ENCODE results near the gene PIP5K1B. TPM values are rescaled to one million over a fixed set of nuclear protein-coding genes. Genes with fewer than 3 reads are reported as not detected.

Gene PIP5K1B
- total RNA-seq, 1 experiment from 2014 or later: not detected

DNA sequence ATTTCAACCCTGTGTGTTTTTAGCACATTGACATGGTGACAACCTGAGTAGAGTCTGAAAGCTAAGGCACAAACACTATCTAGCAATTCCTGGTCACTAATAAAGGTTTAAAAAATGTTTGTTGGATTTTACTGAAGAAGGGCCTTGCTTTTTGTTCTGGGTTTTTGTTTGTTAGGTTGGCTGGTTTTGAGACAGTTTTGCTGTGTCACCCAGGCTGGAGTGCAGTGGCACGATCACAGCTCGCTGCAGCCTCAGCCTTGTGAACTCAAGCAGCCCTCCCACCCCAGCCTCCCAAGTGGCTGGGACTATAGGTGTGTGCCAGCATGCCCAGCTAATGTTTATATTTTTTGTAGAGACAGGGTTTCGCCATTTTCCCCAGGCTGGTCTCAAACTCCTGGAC, 269.9 kb downstream of the PIP5K1B start:
- H3K4me1 ChIP-seq (ENCODE audit: low read length): no peaks in the 10 kb centered on the region
- no peaks in the 10 kb centered on the region for H4K20me1 ChIP-seq (ENCODE audit: insufficient read depth, low read depth, low read length)
- no peak overlapping the region for H3K4me3 ChIP-seq (ENCODE audit: low read length)
- H3K9ac ChIP-seq (ENCODE audit: low read length): no peak overlapping the region
- H3K9me3 ChIP-seq (ENCODE audit: low read length): no peaks in the 10 kb centered on the region
- H3K27ac ChIP-seq (ENCODE audit: low read length): no peak overlapping the region
- H3K4me2 ChIP-seq (ENCODE audit: low read depth, low read length, poor library complexity, severe bottlenecking): no peak overlapping the region
- H3K36me3 ChIP-seq (ENCODE audit: insufficient read depth, low read length): no peaks in the 10 kb centered on the region
- H3K27me3 ChIP-seq (ENCODE audit: low read length): no peaks in the 10 kb centered on the region
- H3K9me2 ChIP-seq (replicated peaks; ENCODE audit: insufficient read depth, low read length): no peaks in the 10 kb centered on the region
- H3K79me2 ChIP-seq (ENCODE audit: low read length): no peaks in the 10 kb centered on the region
- no peak overlapping the region for H2AFZ ChIP-seq (ENCODE audit: low read length)
- DNase-seq: no peak

DNA sequence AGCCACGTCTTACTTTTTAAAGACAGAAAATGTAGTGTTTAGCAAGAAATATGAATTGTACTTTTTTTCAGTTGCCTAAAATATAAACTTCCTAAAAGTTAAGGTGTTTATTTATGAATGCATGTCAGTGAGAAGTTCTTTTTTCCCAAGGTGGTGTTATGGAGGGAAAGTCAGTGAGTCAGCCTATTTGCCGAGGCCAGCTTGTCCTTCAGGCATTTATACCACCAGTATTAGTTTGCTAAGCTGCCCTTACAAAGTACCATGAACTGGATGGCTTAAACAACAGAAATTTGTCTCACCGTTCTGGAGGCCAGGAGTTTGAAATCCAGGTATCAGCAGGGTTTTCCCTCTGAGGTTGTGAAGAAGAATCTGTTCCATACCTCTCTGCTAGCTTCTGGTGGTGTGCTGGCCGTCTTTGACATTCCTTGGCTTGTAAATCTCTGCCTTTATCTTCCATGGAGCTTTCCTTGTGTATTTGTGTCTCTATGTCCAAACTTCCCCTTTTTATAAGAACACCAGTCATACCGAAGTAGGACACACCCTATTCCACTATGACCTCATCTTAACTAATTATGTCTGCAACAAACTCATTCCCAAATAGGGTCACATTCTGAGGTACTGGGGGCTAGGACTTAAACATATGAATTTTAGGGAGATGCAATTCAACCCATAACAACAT, 270.5 kb downstream of the PIP5K1B start:
- Histone ChIP-seq H3K79me2 (ENCODE audit: low read length) (no peaks in the 10 kb centered on the region), H3K9ac (ENCODE audit: low read length) (no peak overlapping the region), H3K4me2 (ENCODE audit: low read depth, low read length, poor library complexity, severe bottlenecking) (no peak overlapping the region), H3K4me3 (ENCODE audit: low read length) (no peak overlapping the region), H3K9me3 (ENCODE audit: low read length) (no peaks in the 10 kb centered on the region), H3K9me2 (replicated peaks; ENCODE audit: insufficient read depth, low read length) (no peaks in the 10 kb centered on the region), H4K20me1 (ENCODE audit: insufficient read depth, low read depth, low read length) (no peaks in the 10 kb centered on the region), H3K4me1 (ENCODE audit: low read length) (no peaks in the 10 kb centered on the region), H3K36me3 (ENCODE audit: insufficient read depth, low read length) (no peaks in the 10 kb centered on the region), H2AFZ (ENCODE audit: low read length) (no peak overlapping the region), H3K27me3 (ENCODE audit: low read length) (no peaks in the 10 kb centered on the region), H3K27ac (ENCODE audit: low read length) (no peak overlapping the region)
- no peak for DNase-seq

DNA sequence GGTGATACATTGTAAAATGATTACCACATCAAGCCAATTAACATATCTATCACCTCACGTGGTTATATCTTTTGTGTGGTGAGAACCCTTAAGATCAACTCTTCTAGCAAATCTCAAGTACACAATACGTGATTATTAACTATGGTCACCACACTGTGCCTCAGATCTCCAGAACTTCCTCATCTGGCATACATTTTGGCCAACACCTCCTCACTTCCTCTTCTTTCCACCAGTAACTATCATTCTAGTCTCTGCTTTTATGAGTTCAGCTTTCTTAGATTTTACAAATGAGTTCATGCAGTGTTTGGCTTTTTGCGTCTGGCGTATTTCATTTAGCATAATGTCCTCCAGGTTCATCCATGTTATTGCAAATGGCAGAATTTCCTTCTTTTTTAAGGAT, 273.0 kb downstream of the PIP5K1B start:
- H3K79me2 ChIP-seq (ENCODE audit: low read length): no peaks in the 10 kb centered on the region
- no peak for DNase-seq

DNA sequence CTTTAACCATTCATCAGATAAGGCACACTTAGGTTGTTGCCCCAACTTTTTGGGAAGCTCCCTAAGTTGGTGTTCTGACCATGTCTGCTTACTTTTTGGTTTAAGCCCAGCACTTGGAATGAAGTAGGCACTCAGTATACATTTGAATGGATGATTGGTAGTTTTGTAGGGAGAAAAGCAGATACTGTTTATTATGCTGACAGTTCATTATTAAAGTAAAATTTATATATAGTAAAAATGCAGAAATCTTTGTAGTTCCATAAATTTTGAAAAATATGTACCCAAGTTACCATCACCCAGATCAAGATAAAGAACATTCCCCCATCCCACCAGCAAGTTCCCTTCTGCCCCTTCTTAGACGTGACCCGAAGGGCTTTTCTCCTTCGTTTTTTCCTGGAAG, 273.5 kb downstream of the PIP5K1B start:
- Histone ChIP-seq H3K4me2 (ENCODE audit: low read depth, low read length, poor library complexity, severe bottlenecking) (no peak overlapping the region), H4K20me1 (ENCODE audit: insufficient read depth, low read depth, low read length) (no peaks in the 10 kb centered on the region), H3K9ac (ENCODE audit: low read length) (no peak overlapping the region), H3K4me1 (ENCODE audit: low read length) (no peaks in the 10 kb centered on the region), H3K36me3 (ENCODE audit: insufficient read depth, low read length) (no peaks in the 10 kb centered on the region), H3K4me3 (ENCODE audit: low read length) (no peak overlapping the region), H3K79me2 (ENCODE audit: low read length) (no peaks in the 10 kb centered on the region), H3K9me3 (ENCODE audit: low read length) (no peaks in the 10 kb centered on the region), H3K27me3 (ENCODE audit: low read length) (no peaks in the 10 kb centered on the region), H3K9me2 (replicated peaks; ENCODE audit: insufficient read depth, low read length) (no peaks in the 10 kb centered on the region), H2AFZ (ENCODE audit: low read length) (no peak overlapping the region), H3K27ac (ENCODE audit: low read length) (no peak overlapping the region)
- DNase-seq: no peak

More for the DNA sequence above, 273.0 kb downstream of the PIP5K1B start:
- Histone ChIP-seq H3K9me3 (ENCODE audit: low read length) (no peaks in the 10 kb centered on the region), H3K4me2 (ENCODE audit: low read depth, low read length, poor library complexity, severe bottlenecking) (no peak overlapping the region), H4K20me1 (ENCODE audit: insufficient read depth, low read depth, low read length) (no peaks in the 10 kb centered on the region), H3K36me3 (ENCODE audit: insufficient read depth, low read length) (no peaks in the 10 kb centered on the region), H3K9me2 (replicated peaks; ENCODE audit: insufficient read depth, low read length) (no peaks in the 10 kb centered on the region), H3K4me1 (ENCODE audit: low read length) (no peaks in the 10 kb centered on the region), H3K4me3 (ENCODE audit: low read length) (no peak overlapping the region), H3K27me3 (ENCODE audit: low read length) (no peaks in the 10 kb centered on the region), H3K9ac (ENCODE audit: low read length) (no peak overlapping the region), H3K27ac (ENCODE audit: low read length) (no peak overlapping the region), H2AFZ (ENCODE audit: low read length) (no peak overlapping the region)

DNA sequence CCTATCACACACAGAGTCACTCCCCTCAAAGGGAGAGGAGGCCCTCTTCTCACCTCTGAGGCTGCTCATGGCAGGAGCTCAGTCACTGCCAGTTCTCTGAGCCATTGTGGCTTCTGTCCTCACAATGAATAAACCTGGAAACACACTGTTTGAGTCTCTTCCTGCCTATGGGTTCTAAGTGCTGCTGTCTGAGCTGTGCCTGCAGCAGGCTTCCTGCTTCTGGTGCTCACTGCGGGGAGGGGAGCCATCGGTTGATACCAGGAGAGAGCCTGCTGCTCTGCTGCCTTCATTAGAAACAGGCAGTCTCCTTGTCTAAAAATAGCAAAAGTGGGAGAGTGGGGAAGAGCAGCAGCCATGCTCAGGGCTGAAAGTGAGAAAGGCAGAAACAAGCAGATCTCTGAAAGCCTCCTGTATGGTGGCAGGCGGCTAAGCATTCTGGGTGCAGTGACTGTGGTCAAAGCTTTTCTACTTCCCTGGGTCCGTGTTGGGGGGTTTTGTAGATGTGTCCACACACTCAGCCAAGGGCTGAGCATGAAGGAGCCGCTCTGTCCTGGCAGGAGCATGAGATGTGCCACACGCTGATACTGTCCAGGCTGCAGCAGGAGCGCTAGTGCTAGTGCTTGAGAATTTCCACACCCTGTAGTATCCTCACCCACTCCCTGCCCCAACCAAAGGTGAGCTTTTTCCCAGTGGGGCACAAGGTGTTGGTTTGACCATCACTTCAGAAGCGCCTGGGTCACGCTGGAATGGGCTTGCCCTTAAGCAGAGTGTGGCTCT, 274.7 kb downstream of the PIP5K1B start:
- Histone ChIP-seq H3K9me3 (ENCODE audit: low read length) (no peaks in the 10 kb centered on the region), H3K79me2 (ENCODE audit: low read length) (no peaks in the 10 kb centered on the region), H3K4me3 (ENCODE audit: low read length) (no peak overlapping the region), H3K4me2 (ENCODE audit: low read depth, low read length, poor library complexity, severe bottlenecking) (no peak overlapping the region), H3K9me2 (replicated peaks; ENCODE audit: insufficient read depth, low read length) (no peaks in the 10 kb centered on the region), H3K27me3 (ENCODE audit: low read length) (no peaks in the 10 kb centered on the region), H3K9ac (ENCODE audit: low read length) (no peak overlapping the region), H3K36me3 (ENCODE audit: insufficient read depth, low read length) (no peaks in the 10 kb centered on the region), H2AFZ (ENCODE audit: low read length) (no peak overlapping the region), H3K4me1 (ENCODE audit: low read length) (no peaks in the 10 kb centered on the region), H4K20me1 (ENCODE audit: insufficient read depth, low read depth, low read length) (no peaks in the 10 kb centered on the region), H3K27ac (ENCODE audit: low read length) (no peak overlapping the region)
- DNase-seq: no peak

DNA sequence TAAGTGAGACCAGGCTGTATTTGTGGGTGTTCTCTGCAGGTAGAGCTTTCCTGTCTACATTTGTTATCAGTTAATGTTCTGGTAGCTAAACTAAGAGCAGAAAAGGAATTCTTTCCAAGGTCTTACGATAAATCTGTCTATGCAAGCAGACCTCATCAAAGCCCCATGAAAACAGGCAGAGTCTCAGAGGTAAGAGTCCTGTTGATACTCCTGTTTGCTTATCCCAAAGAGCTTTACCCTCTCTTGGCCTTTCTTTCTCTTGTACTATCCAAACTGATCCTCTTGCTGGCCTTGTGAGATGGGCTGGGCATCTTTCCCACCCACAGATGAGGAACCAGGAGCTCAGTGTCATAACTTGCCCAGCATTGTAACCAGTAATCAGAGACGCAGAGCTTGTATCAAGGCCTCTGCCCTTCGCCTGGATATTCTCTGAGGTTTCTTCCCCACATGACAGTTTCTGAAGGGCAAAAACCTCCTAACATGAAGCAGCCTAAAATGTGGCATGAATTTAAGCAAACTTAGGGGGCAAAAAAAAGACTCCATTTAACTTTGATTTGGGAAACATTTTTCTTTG, 275.4 kb downstream of the PIP5K1B start:
- Histone ChIP-seq H3K9ac (ENCODE audit: low read length) (no peak overlapping the region), H2AFZ (ENCODE audit: low read length) (no peak overlapping the region), H3K36me3 (ENCODE audit: insufficient read depth, low read length) (no peaks in the 10 kb centered on the region), H3K4me2 (ENCODE audit: low read depth, low read length, poor library complexity, severe bottlenecking) (no peak overlapping the region), H3K9me2 (replicated peaks; ENCODE audit: insufficient read depth, low read length) (no peaks in the 10 kb centered on the region), H3K79me2 (ENCODE audit: low read length) (no peaks in the 10 kb centered on the region), H3K27ac (ENCODE audit: low read length) (no peak overlapping the region), H4K20me1 (ENCODE audit: insufficient read depth, low read depth, low read length) (no peaks in the 10 kb centered on the region), H3K4me3 (ENCODE audit: low read length) (no peak overlapping the region), H3K9me3 (ENCODE audit: low read length) (no peaks in the 10 kb centered on the region), H3K4me1 (ENCODE audit: low read length) (no peaks in the 10 kb centered on the region), H3K27me3 (ENCODE audit: low read length) (no peaks in the 10 kb centered on the region)
- DNase-seq: no peak

DNA sequence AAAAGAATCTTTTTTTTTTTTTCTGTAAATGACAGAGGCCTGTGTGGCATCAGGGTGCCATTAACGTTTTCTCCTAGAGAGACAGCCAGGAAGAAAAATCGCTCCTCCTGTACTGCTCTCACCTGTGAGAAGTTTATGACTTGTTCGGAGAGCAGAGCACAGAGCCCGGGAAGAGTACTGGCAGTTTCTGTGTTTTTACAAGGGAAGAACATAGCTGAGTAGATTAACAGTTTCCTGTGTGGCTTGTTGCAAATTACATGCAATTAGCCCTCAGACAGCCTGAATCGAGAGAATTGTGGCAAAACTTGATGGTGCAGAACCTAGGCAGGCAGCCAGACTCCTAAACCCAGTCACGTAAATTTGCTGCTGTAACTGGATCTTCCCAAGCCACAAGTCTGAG, 276.7 kb downstream of the PIP5K1B start:
- Histone ChIP-seq H3K4me3 (ENCODE audit: low read length) (no peak overlapping the region), H3K9ac (ENCODE audit: low read length) (no peak overlapping the region), H3K36me3 (ENCODE audit: insufficient read depth, low read length) (no peaks in the 10 kb centered on the region), H3K27me3 (ENCODE audit: low read length) (no peaks in the 10 kb centered on the region), H3K27ac (ENCODE audit: low read length) (no peak overlapping the region), H3K4me1 (ENCODE audit: low read length) (no peaks in the 10 kb centered on the region), H3K9me3 (ENCODE audit: low read length) (no peaks in the 10 kb centered on the region), H3K4me2 (ENCODE audit: low read depth, low read length, poor library complexity, severe bottlenecking) (no peak overlapping the region), H2AFZ (ENCODE audit: low read length) (no peak overlapping the region), H3K79me2 (ENCODE audit: low read length) (no peaks in the 10 kb centered on the region), H3K9me2 (replicated peaks; ENCODE audit: insufficient read depth, low read length) (no peaks in the 10 kb centered on the region), H4K20me1 (ENCODE audit: insufficient read depth, low read depth, low read length) (no peaks in the 10 kb centered on the region)
- DNase-seq: no peak

DNA sequence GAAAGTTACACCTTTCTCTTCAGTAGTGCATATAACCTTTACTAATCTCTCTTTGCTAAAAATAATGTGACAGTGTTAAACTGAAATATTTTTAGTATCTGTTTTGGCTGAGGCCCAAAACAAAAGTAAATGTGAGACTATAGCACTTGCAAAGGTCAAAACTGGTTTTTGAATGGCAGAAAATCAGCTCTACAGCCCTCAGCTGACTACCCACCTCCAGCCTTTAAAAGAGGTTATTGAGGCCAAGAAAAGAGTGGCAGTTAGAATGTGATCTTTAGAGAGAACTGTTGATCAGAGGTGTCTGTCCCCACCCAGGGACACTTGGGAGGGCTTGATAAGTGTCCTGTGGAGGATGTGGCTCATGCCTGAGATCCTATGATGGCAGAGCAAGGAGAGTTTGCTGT, 278.0 kb downstream of the PIP5K1B start:
- H3K4me1 ChIP-seq (ENCODE audit: low read length): no peaks in the 10 kb centered on the region
- DNase-seq: no peak
- H3K9me3 ChIP-seq (ENCODE audit: low read length): no peaks in the 10 kb centered on the region
- H3K9me2 ChIP-seq (replicated peaks; ENCODE audit: insufficient read depth, low read length): no peaks in the 10 kb centered on the region
- no peaks in the 10 kb centered on the region for H3K79me2 ChIP-seq (ENCODE audit: low read length)
- no peak overlapping the region for H2AFZ ChIP-seq (ENCODE audit: low read length)
- no peaks in the 10 kb centered on the region for H4K20me1 ChIP-seq (ENCODE audit: insufficient read depth, low read depth, low read length)
- no peaks in the 10 kb centered on the region for H3K36me3 ChIP-seq (ENCODE audit: insufficient read depth, low read length)
- no peak overlapping the region for H3K4me2 ChIP-seq (ENCODE audit: low read depth, low read length, poor library complexity, severe bottlenecking)
- H3K27ac ChIP-seq (ENCODE audit: low read length): no peak overlapping the region
- no peak overlapping the region for H3K4me3 ChIP-seq (ENCODE audit: low read length)
- H3K9ac ChIP-seq (ENCODE audit: low read length): no peak overlapping the region
- no peaks in the 10 kb centered on the region for H3K27me3 ChIP-seq (ENCODE audit: low read length)
